HepG2 (cell line): ENCODE results near the gene FLT3LG. TPM values are rescaled to one million over a fixed set of nuclear protein-coding genes. Genes with fewer than 3 reads are reported as not detected.
A peak's percentile ranks its signal among the peaks of the same experiment; 100 is the strongest.

Experiments used
- ATAC-seq: fragments of 200-7000 bp; cut with Tn5 transposase; 3 replicates; pipeline ENCODE4 v1.9.1; 2020; ENCODE audit warnings: mild to moderate bottlenecking, moderate library complexity
- BruUV-seq: library from RNA; stranded (reverse); fragments of 400-500 nt; replicated peaks from 2 replicates; lab custom pipeline; 2021; lab: Mats Ljungman, UMichigan
- CTCF ChIA-PET: fragments of 300-600 bp; formaldehyde crosslinking; extraction: SDS; loops from one replicate; lab custom pipeline; 2021; ENCODE audit warnings: low total read pairs, inconsistent platforms, low intra/inter-chr PET ratio; lab: Yijun Ruan, JAX
- POLR2A ChIA-PET: fragments of 350-600 bp; sonication (Branson Sonifier 250); formaldehyde crosslinking; loops from one replicate; lab custom pipeline; 2020; ENCODE audit warnings: antibody characterized with exemption, inconsistent platforms; lab: Yijun Ruan, JAX
- DNase-seq: peaks from one replicate; pipeline ENCODE4 v3.0.0-alpha.2; 2015; ENCODE audit warnings: low spot score
- FAIRE-seq: peaks from 3 replicates; lab custom pipeline; 2011; peaks lifted over from hg19 to GRCh38; lab: Jason Lieb, UNC
- H2AFZ ChIP-seq: one replicate; pipeline ENCODE4 v1.6.1; 2011; ENCODE audit warnings: low read length, inconsistent platforms
- H3K27ac ChIP-seq: fragments of 300-600 bp; 3 replicates; pipeline ENCODE4 v1.8.0; 2011; ENCODE audit warnings: mixed run types, mild to moderate bottlenecking, mixed read lengths, low read length, inconsistent platforms; ENCODE audit not compliant: insufficient read depth; ENCODE audit errors: extremely low read length
- H3K27me3 ChIP-seq, 2 experiments: fragments of 200-600 bp in 1 of 2; 2 replicates in 1 of 2; 3 replicates in 1 of 2; pipeline versions ENCODE4 v1.6.0 to v1.8.0; 2011; ENCODE audit warnings: low read length in 2 of 2, mild to moderate bottlenecking in 2 of 2, moderate library complexity in 2 of 2, inconsistent platforms in 1 of 2; ENCODE audit not compliant: insufficient read depth in 2 of 2, control insufficient read depth in 1 of 2
- H3K36me3 ChIP-seq, 2 experiments: fragments of 200-600 bp in 1 of 2; replicated peaks in 1 of 2; 2 replicates in 1 of 2; 3 replicates in 1 of 2; pipeline versions ENCODE4 v1.5.1 to v1.8.0; 2011; ENCODE audit warnings: low read length in 2 of 2, inconsistent platforms in 1 of 2; ENCODE audit not compliant: insufficient read depth in 2 of 2, control insufficient read depth in 1 of 2
- H3K4me1 ChIP-seq: 2 replicates; pipeline ENCODE4 v1.5.1; 2012; ENCODE audit warnings: low read length, inconsistent platforms; ENCODE audit not compliant: insufficient read depth
- H3K4me2 ChIP-seq: 2 replicates; pipeline ENCODE4 v1.6.0; 2011; ENCODE audit warnings: low read depth, low read length, inconsistent platforms
- H3K4me3 ChIP-seq, 3 experiments: fragments of 200-600 bp in 1 of 3; sonication (generic), shearing (Covaris generic) in 1 of 3; replicated peaks in 1 of 3; 2 replicates each; pipeline ENCODE4 v1.5.1; 2011 to 2016; ENCODE audit warnings: low read length in 3 of 3, inconsistent platforms in 2 of 3, low read depth in 2 of 3, mild to moderate bottlenecking in 2 of 3, control low read depth in 1 of 3, mixed read lengths in 1 of 3; ENCODE audit not compliant: insufficient read depth in 1 of 3
- H3K79me2 ChIP-seq: one replicate; pipeline ENCODE4 v1.6.1; 2011; ENCODE audit warnings: low read length, inconsistent platforms; ENCODE audit not compliant: insufficient read depth
- H3K9ac ChIP-seq: 2 replicates; pipeline ENCODE4 v1.6.0; 2011; ENCODE audit warnings: mild to moderate bottlenecking, low read depth, low read length, inconsistent platforms; ENCODE audit not compliant: insufficient read depth
- H3K9me3 ChIP-seq: 2 replicates; pipeline ENCODE4 v1.5.1; 2012; ENCODE audit warnings: mild to moderate bottlenecking, low read length
- H4K20me1 ChIP-seq: 2 replicates; pipeline ENCODE4 v1.6.0; 2011; ENCODE audit warnings: inconsistent platforms, mild to moderate bottlenecking, low read length, moderate library complexity; ENCODE audit not compliant: insufficient read depth
- ARID2 ChIP-seq: sonication (generic); formaldehyde crosslinking; IDR thresholded peaks from 2 replicates; pipeline ENCODE4 v1.8.1; 2022; ENCODE audit warnings: mild to moderate bottlenecking, missing genetic modification reagents, borderline replicate concordance
- DPF2 ChIP-seq: sonication (generic); formaldehyde crosslinking; IDR thresholded peaks from 2 replicates; pipeline ENCODE4 v1.4.0; 2020; ENCODE audit warnings: mild to moderate bottlenecking, low read depth, missing genetic modification reagents, borderline replicate concordance
- HNRNPK ChIP-seq: fragments of 200-400 bp; formaldehyde crosslinking; IDR thresholded peaks from 2 replicates; pipeline ENCODE4 v1.6.1; 2018; ENCODE audit warnings: low read length, low read depth, moderate library complexity, mild to moderate bottlenecking; ENCODE audit not compliant: poor library complexity, severe bottlenecking
- MIER3 ChIP-seq: IDR thresholded peaks from 2 replicates; pipeline ENCODE4 v1.6.1; 2016; ENCODE audit warnings: missing compliant biosample characterization, borderline replicate concordance
- SIN3A ChIP-seq: IDR thresholded peaks from 2 replicates; pipeline ENCODE4 v1.6.1; 2011; ENCODE audit warnings: low read depth, mild to moderate bottlenecking, control low read depth, low read length, borderline replicate concordance
- TRIM24 ChIP-seq: sonication (generic); formaldehyde crosslinking; IDR thresholded peaks from 2 replicates; pipeline ENCODE4 v1.8.0; 2022; ENCODE audit warnings: mild to moderate bottlenecking, missing genetic modification reagents
- ZKSCAN5 ChIP-seq: sonication (generic); formaldehyde crosslinking; IDR thresholded peaks from 2 replicates; pipeline ENCODE4 v1.5.1; 2020; ENCODE audit warnings: mild to moderate bottlenecking, missing genetic modification reagents
- ZNF160 ChIP-seq: sonication (generic); formaldehyde crosslinking; IDR thresholded peaks from 2 replicates; pipeline ENCODE4 v1.8.0; 2022; ENCODE audit warnings: mild to moderate bottlenecking, inconsistent platforms, missing genetic modification reagents
- ZNF547 ChIP-seq: sonication (generic); formaldehyde crosslinking; IDR thresholded peaks from 2 replicates; pipeline ENCODE4 v1.5.1; 2020; ENCODE audit warnings: mild to moderate bottlenecking, missing genetic modification reagents
- ZNF646 ChIP-seq: sonication (generic); formaldehyde crosslinking; IDR thresholded peaks from 2 replicates; pipeline ENCODE4 v1.9.0; 2021; ENCODE audit warnings: mild to moderate bottlenecking, missing genetic modification reagents
- ZNF782 ChIP-seq: sonication (generic); formaldehyde crosslinking; IDR thresholded peaks from 2 replicates; pipeline ENCODE4 v1.4.0; 2020; ENCODE audit warnings: missing genetic modification reagents, mild to moderate bottlenecking, borderline replicate concordance
- ZNF790 ChIP-seq: sonication (generic); formaldehyde crosslinking; IDR thresholded peaks from 2 replicates; pipeline ENCODE4 v1.8.0; 2022; ENCODE audit warnings: missing genetic modification reagents, mild to moderate bottlenecking, borderline replicate concordance
- WGBS: methylation state at CpG from one replicate; pipeline ENCODE4 v1.1.6; 2017; ENCODE audit warnings: low lambda C conversion rate; 5-methylcytosine and 5-hydroxymethylcytosine counted together
- in situ Hi-C: cut with HindIII; loops from 2 replicates; pipeline ENCODE4 v1.10.0; 2017; ENCODE audit warnings: low pct_unique_long_range_greater_than_20kb; ENCODE audit not compliant: extremely low pct_ligation_motif_present
- intact Hi-C: fragments of 100-400 bp; cut with micrococcal nuclease; formaldehyde crosslinking; loops from one replicate; pipeline ENCODE4 v1.10.0; 2022; ENCODE audit not compliant: unreplicated experiment
- polyA plus RNA-seq, 8 experiments: library from polyadenylated mRNA; depleted of rRNA in 3 of 8; stranded (reverse) in 7 of 8; unstranded in 1 of 8; fragments of >200 nt; fragmentation: Illumina TruSeq in 4 of 8; extraction: Trizol in 4 of 8; gene quantifications; 2 replicates each; pipeline versions ENCODE4 v1.2.1 to v1.2.3, GENCODE V29; 2011 to 2016; ENCODE audit warnings: low read depth in 4 of 8, missing spikeins in 1 of 8, mixed read lengths in 1 of 8; ENCODE audit not compliant: insufficient read depth in 1 of 8
- total RNA-seq, 5 experiments: library from RNA; depleted of rRNA; stranded (reverse); fragments of >200 nt; fragmentation: Illumina TruSeq; extraction: Trizol; gene quantifications; 2 replicates each; pipeline ENCODE4 v1.2.3, GENCODE V29; 2016; ENCODE audit warnings: low read depth in 1 of 5

FLT3LG gene
- total and polyA plus RNA-seq, 2 of the 13 experiments (the other 11 are each of a cell fraction or from before 2014, with no cell fraction given) = 1.5 to 2.6 TPM

- 98% methylated on average over 6 of the region's 6 CpGs for WGBS
- ChIA-PET CTCF (no interaction called here), POLR2A (no interaction called here)
- Histone ChIP-seq H3K4me3 (no peak overlapping the region), H3K4me1 (peaks cover 32% of the 10 kb centered on the region), H3K27me3 (no peaks in the 10 kb centered on the region; a peak in 1 of 5 replicates), H3K27ac (no peak overlapping the region), H3K36me3 (peaks cover 6 to 25% of the 10 kb centered on the region in 2 experiments; a peak in 3 of 5 replicates), H3K4me2 (no peak overlapping the region), H3K79me2 (peaks cover 17% of the 10 kb centered on the region), H2AFZ (no peak overlapping the region), H3K9ac (no peak overlapping the region), H3K9me3 (no peaks in the 10 kb centered on the region), H4K20me1 (no peaks in the 10 kb centered on the region)
- ATAC-seq (no peak), FAIRE-seq (no peak), DNase-seq (no peak)
- intact Hi-C loops (no loop called here), in situ Hi-C loops (no loop called here)
- TSS peak; percentile 9 for BruUV-seq
- no peak for TF ChIP-seq ZKSCAN5 (CRISPR knock-in tag)
These were observed 25.6 kb upstream of the FLT3LG start for GRCh38 chr19:49448432-49448786.

GRCh38 chr19:49450405-49450804 is 23.6 kb upstream of the FLT3LG start:
- Histone ChIP-seq H3K27ac (peak overlapping the region; percentile 23), H3K9ac (peak overlapping the region; percentile 98), H3K4me2 (peak overlapping the region; percentile 92), H2AFZ (no peak overlapping the region), H3K36me3 (peaks cover 6 to 25% of the 10 kb centered on the region in 2 experiments; a peak in 3 of 5 replicates), H3K79me2 (peaks cover 29% of the 10 kb centered on the region), H3K4me3 (peak overlapping the region; percentile 74 to 98 (median 95)), H3K4me1 (peaks cover 39% of the 10 kb centered on the region), H4K20me1 (no peaks in the 10 kb centered on the region), H3K9me3 (no peaks in the 10 kb centered on the region), H3K27me3 (no peaks in the 10 kb centered on the region; a peak in 1 of 5 replicates)
- intact Hi-C loops = no loop called here
- WGBS = 77% methylated on average over 7 of the region's 7 CpGs
- BruUV-seq = no TSS peak
- in situ Hi-C loops = no loop called here
- ATAC-seq (no peak), FAIRE-seq (no peak), DNase-seq (no peak)
- ChIA-PET POLR2A (interaction anchor here (2.4 kb wide), 1 partner anchor 45 kb away, joined by 17 read pairs; the partner anchor contains the start of gene RPS11), CTCF (no interaction called here)
- TF ChIP-seq HNRNPK (no peak), SIN3A (no peak), ZNF547 (CRISPR knock-in tag) (no peak), ZNF646 (CRISPR knock-in tag) (no peak), TRIM24 (CRISPR knock-in tag) (no peak), ZNF790 (CRISPR knock-in tag) (no peak), ZNF160 (CRISPR knock-in tag) (no peak), DPF2 (CRISPR knock-in tag) (no peak), ZNF782 (no peak), ARID2 (CRISPR knock-in tag) (no peak), MIER3 (CRISPR knock-in tag) (no peak)
